Measurements from ENCODE around the gene CALML6.

The CALML6 gene

DNA sequence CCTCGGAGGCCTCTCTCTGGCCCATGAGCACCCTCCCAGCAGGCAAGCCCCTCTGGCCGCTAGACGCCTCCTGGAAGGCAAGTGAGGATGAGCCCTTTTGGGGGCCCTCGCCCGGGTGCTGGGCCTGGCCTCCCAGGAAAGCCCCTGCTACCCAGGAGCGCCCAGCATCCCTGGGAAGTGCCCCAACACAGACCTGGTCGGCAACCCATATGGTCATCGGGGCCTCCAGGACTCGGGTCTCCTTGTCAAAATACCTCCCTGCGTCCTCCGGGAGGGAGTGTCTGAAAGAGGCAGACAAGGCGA lies 25.0 kb downstream of the CALML6 start:
- no peak overlapping the region for H3K27ac ChIP-seq
- no peak for TF ChIP-seq ZFX (IDR thresholded peaks at IDR 0.05)
- TF ChIP-seq, protein P1, sequence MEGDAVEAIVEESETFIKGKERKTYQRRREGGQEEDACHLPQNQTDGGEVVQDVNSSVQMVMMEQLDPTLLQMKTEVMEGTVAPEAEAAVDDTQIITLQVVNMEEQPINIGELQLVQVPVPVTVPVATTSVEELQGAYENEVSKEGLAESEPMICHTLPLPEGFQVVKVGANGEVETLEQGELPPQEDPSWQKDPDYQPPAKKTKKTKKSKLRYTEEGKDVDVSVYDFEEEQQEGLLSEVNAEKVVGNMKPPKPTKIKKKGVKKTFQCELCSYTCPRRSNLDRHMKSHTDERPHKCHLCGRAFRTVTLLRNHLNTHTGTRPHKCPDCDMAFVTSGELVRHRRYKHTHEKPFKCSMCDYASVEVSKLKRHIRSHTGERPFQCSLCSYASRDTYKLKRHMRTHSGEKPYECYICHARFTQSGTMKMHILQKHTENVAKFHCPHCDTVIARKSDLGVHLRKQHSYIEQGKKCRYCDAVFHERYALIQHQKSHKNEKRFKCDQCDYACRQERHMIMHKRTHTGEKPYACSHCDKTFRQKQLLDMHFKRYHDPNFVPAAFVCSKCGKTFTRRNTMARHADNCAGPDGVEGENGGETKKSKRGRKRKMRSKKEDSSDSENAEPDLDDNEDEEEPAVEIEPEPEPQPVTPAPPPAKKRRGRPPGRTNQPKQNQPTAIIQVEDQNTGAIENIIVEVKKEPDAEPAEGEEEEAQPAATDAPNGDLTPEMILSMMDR (conservative IDR thresholded peaks at IDR 0.05), result no peak

DNA sequence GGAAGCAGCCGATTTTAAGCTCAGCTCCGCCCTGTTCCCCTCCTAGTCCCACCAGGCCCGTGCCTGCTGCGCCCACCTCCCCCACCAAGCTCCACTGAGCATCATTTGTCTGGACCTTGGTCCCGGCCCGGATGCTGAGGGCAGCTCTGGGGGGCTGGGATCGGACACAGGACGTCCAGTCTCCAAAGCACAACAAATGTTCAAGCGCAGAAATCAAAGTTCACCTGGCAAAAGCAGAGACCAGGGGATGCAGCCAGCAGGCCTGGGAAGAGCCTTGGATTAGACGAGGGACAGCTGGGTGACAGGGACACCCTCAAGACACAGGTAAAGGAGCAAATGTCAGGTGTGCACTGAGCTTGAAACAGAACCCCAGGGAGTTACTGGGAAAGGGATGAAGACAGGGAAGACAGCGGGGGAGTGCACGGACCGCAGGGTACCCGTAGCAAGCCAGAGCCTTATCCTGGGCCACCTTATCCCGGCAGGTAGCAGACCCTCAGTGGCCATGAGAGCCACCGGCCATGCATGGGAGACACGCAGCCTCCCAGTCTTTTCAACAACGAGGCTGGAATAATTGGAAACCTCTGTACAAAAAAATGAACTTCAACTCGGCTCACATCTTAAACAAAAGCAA lies 26.3 kb downstream of the CALML6 start:
- no peak for TF ChIP-seq ZFX (IDR thresholded peaks at IDR 0.05)
- TF ChIP-seq, protein P1 (conservative IDR thresholded peaks at IDR 0.05), result no peak
- no peak overlapping the region for H3K27ac ChIP-seq

DNA sequence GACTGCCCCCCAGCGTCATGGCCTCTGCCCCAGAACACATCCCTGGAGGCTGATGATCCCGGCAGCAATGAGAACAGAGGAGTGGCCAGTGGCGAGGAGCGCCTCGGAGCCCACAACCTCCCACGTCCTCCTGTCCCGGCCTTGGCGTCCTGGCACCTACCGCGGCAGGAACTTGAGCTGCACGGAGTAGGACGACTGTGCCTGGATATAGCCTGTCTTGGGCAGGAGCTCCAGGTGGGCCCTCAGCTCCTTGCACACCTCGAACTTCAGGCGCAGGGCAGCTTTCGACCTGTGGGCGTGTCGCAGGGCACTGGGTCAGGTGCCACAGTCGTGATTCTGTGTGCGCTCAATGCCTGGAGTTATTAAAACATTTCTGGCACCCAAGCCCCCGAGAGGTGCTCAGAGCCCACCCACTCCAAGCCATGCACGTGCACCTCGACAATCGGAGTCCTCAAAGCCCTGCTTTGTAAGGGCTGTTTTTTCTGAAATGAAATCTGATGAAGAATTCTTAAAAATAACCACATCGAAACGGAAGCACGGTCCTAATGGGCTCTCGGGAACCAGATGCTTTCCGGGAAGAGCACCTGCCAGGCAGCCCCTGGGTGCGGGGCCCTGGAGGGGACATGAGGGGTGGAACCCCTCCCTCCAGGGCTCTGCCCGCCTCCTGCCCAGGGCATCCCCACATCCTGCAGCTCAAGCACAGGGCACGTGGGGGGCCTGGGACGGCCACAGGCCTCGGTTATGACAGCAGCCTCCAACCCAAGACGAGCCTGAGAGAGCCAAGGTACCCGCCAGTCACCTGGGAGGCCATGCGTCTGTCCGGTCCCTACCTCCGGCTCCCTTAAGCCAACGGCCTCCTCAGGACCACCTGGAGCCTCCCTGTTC lies 27.1 kb downstream of the CALML6 start:
- H3K27ac ChIP-seq, result no peak overlapping the region
- TF ChIP-seq ZFX (IDR thresholded peaks at IDR 0.05), result no peak
- TF ChIP-seq, protein P1 (conservative IDR thresholded peaks at IDR 0.05), result no peak

DNA sequence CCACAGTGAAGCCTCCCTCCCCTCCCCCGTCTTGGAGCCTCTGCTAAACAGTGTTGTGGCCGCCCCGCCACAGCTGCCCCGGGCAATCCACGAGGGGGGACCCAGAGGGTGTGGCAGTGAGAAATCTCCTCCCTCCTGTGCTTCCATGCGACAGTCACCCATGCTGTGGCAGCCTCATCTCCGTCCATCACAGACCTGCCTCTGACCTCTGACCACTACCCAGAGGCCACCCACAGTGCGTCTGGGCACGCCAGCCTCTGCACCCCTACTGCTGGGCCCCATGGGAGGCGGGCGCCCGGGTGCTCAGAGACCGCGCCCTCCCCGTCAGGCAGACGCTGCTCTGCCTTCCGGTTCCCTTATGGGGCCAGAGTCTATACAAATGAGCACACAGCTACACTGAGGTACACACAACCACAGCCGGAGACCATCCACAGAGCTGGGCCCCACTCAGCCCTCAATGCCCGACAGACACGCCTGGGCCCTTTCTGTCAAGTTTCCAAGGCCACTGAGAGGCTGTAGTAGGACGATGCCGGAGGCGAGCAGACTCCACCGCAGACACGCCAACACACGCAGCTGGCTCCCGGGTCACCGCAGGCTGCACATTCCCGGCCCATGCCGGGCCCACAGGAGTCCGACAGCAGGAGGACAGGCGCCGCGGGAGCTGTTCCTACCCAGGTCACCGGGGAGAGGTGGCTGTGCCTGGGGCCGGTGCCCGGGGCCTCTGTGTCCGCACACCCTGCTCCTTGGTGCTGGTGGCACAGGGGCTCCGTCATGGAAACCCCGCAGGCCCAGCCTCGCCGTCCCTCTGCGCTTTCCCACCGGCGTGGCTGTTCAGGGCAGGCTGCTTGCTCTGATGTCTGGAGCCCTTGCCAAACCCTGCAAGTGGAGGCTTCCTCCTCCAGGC lies 27.9 kb downstream of the CALML6 start:
- H3K27ac ChIP-seq, result peak overlapping the region; percentile 18; the same call in 1 of the 2 replicates
- TF ChIP-seq, protein P1 (conservative IDR thresholded peaks at IDR 0.05), result no peak
- no peak for TF ChIP-seq ZFX (IDR thresholded peaks at IDR 0.05)

DNA sequence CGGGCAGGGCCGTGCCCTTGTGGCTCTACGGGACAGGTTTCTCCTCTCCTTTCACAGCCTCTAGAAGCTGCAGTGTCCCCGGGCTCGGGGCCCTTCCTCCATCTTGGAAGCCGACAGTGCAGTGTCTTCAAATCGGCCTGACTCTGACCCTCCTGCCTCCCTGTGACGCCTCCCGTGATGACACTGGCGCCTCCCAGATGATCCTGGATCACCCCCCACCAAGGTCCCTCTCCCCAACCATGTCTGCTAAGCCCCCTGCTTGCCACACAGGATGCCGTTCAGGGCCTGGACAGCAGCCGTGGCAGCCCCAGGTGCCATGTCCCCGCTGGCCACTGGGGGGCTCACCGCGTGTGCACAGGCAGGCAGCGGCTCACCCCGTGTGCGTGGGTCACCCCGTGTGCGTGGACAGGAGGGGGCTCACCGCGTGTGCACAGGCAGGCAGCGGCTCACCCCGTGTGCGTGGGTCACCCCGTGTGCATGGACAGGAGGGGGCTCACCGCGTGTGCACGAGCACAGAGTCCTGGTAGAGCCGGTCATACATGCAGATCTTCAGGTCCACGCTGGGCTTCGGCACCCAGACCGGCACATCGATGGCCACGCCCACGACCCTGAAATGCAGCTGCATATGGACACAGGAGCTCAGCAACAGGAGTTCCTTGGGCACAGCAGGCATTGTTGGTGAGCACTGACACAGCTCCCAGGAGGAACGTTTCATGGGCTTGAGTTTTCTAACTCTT lies 28.9 kb downstream of the CALML6 start:
- TF ChIP-seq, protein P1 (conservative IDR thresholded peaks at IDR 0.05), result peak; percentile 98
- TF ChIP-seq ZFX (IDR thresholded peaks at IDR 0.05), result no peak
- peak overlapping the region; percentile 18; the same call in 1 of the 2 replicates for H3K27ac ChIP-seq

DNA sequence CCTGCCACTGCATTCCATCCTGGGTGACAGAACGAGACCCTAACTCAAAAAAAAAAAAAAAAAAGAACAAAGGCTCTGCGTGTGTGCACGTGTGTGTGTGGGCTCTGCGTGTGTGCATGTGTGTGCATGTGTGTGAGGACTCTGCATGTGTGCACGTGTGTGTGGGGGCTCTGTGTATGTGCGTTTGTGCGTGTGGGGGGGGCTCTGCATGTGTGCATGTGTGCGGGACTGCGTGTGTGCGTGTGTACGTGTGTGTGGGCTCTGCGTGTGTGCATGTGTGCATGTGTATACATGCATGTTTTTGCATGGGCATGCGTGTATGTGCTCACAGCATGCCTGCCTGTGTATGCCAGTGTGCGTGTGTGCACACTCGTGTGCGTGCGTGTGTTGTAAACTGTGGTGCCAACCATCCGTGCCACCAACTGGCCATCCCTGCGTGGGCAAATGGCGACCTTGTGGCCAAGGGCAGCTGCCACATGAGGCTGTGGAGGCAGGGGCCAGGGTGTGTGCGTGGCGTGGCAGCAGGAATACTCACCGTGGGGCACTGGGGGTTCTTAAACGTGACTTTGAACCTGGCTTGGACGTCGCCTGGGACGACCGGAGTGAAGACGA lies 30.8 kb downstream of the CALML6 start:
- H3K27ac ChIP-seq, result no peak overlapping the region
- TF ChIP-seq ZFX (IDR thresholded peaks at IDR 0.05), result no peak
- TF ChIP-seq, protein P1 (conservative IDR thresholded peaks at IDR 0.05), result no peak
